ENCODE measurements around the gene ETFA. TPM values are rescaled to one million over a fixed set of nuclear protein-coding genes. Genes with fewer than 3 reads are reported as not detected.
A peak's percentile ranks its signal among the peaks of the same experiment; 100 is the strongest.

The ETFA gene
- total and polyA plus RNA-seq, 9 of the 15 experiments (the other 6 are each of a cell fraction or from before 2014, with no cell fraction given) = 130 to 543 (median 232) TPM

- ChIA-PET CTCF (ENCODE audit: low intra/inter-chr PET ratio) (no interaction called here), POLR2A (interaction anchor here (0.9 kb wide), 1 partner anchor 24 kb away, joined by 3 read pairs; no protein-coding TSS in a partner anchor)
- DNase-seq (ENCODE audit: extremely low read depth in 1 of 4, low spot score in 3 of 4) = no peak
- Histone ChIP-seq H3K9me3 (replicated peaks; ENCODE audit: control insufficient read depth, insufficient read depth, low read depth, low read length) (no peaks in the 10 kb centered on the region), H3K9ac (ENCODE audit: insufficient read depth in 1 of 2, low read depth in 2 of 2, low read length in 2 of 2) (no peak overlapping the region), H3K79me2 (ENCODE audit: control insufficient read depth, insufficient read depth, low read length) (peaks cover 75% of the 10 kb centered on the region), H3K4me2 (ENCODE audit: insufficient read depth, low read length) (no peak overlapping the region), H2AFZ (ENCODE audit: low read depth, low read length) (no peak overlapping the region), H4K20me1 (replicated peaks; ENCODE audit: control insufficient read depth, insufficient read depth, low read length) (0 out of 2 replicates have a peak, but pooled peaks cover 3% of the 10 kb centered on the region), H3K4me3 (no peak overlapping the region), H3K36me3 (ENCODE audit: control insufficient read depth, insufficient read depth, low read length) (peaks cover 53% of the 10 kb centered on the region), H3K4me1 (replicated peaks in 1 of 2; ENCODE audit: control insufficient read depth in 2 of 2, insufficient read depth in 2 of 2, low read length in 2 of 2) (peaks cover 0 to 9% of the 10 kb centered on the region in 2 experiments; a peak in 2 of 5 replicates), H3K27me3 (ENCODE audit: control insufficient read depth in 2 of 2, insufficient read depth in 2 of 2, low read length in 2 of 2) (no peaks in the 10 kb centered on the region), H3K9me1 (ENCODE audit: control insufficient read depth, insufficient read depth, low read length) (no peaks in the 10 kb centered on the region), H3K27ac (ENCODE audit: extremely low read depth, low read depth, low read length) (no peak overlapping the region)
- FAIRE-seq = no peak
- BruUV-seq (replicated peaks) = no TSS peak
- TF ChIP-seq CBX2 (IDR thresholded peaks at IDR 0.05; ENCODE audit: insufficient read depth, low read length, poor library complexity, severe bottlenecking) (no peak), CHD1 (IDR thresholded peaks at IDR 0.05; ENCODE audit: low read length) (no peak), ZBTB1 (CRISPR knock-in tag; IDR thresholded peaks at IDR 0.05; ENCODE audit: borderline replicate concordance, low read depth) (no peak), C11orf30 (IDR thresholded peaks at IDR 0.05; ENCODE audit: low read depth) (peak; percentile 15; the same call in 1 of the 2 replicates), ZNF316 (IDR thresholded peaks at IDR 0.05) (peak; percentile 20; the same call in 1 of the 2 replicates), NFXL1 (CRISPR knock-in tag; IDR thresholded peaks at IDR 0.05) (no peak), ZC3H8 (IDR thresholded peaks at IDR 0.05) (no peak)
- in situ Hi-C loops (cut with MboI) = no loop called here
- no peak for ATAC-seq
- intact Hi-C loops (cut with micrococcal nuclease) = loop anchor here (5.0 kb wide), 1 partner anchor 39 kb away; no protein-coding TSS in a partner anchor
- 73% methylated on average over 1 of the region's 1 CpG for WGBS (ENCODE audit: insufficient coverage, low coverage, missing lambda C conversion rate)
Observed at GRCh38 chr15:76293361-76293760, 17.9 kb downstream of the ETFA start.
